ENCODE data around the gene KCNC1. TPM values are rescaled to one million over a fixed set of nuclear protein-coding genes. Genes with fewer than 3 reads are reported as not detected.

KCNC1 gene
- polyA plus RNA-seq, 2 of the 4 experiments (the other 2 are of a cell fraction): 0.08 TPM; not detected in 1

DNA sequence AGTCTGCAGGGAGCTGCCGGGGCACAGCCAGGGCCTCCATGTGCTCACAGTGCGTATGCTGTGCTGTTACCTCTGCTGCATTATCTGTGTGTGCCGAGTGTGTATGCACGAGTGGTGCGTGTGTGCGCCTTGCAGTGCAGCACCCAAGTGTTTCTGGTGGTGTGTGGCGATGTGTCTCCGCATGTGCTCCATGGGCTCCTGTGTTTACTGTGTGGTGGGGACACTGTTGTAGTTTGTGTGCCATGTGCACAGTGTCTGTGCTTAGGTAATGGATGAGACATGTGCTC lies 31.4 kb downstream of the KCNC1 start:
- FAIRE-seq: no peak
- CTCF ChIA-PET: interaction anchor here (1.0 to 2.0 kb wide), 2 partner anchors 34 to 213 kb away, joined by 5 to 10 read pairs; no protein-coding TSS in a partner anchor
- H3K27ac ChIP-seq: no peak overlapping the region

DNA sequence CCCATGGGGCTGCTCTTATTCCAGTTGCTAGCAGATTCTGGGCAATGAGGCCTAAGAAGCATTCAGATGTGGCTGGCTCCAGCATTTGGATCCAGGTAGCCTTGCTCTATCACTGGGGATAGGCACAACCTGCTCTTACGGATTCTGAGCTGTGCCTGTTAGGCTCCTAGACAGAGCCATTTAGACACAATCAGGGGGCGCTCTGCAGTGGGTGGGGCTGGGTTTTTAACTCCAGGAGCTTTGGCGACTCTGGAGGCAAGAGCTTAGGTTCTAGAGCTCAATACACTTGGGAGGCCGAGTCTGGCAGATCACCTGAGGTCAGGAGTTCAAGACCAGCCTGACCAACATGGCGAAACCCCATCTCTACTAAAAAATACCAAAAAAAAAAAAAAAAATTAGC lies 32.0 kb downstream of the KCNC1 start:
- 0 out of 3 replicates have a peak, but pooled peaks cover 4% of the 10 kb centered on the region for H3K4me1 ChIP-seq
- no peak overlapping the region for H3K4me2 ChIP-seq
- WGBS (ENCODE audit: missing lambda C conversion rate): 36% methylated on average over 5 of the region's 5 CpGs
- ChIA-PET POLR2A (no interaction called here), CTCF (interaction anchor here (1.0 to 1.1 kb wide), 2 partner anchors 36 to 212 kb away, joined by 3 to 6 read pairs; no protein-coding TSS in a partner anchor)
- FAIRE-seq (no peak), ATAC-seq (peak in 1 of 2 experiments; percentile 43; a peak in 3 of 6 replicates), DNase-seq (ENCODE audit: low read depth in 1 of 2, low spot score in 1 of 2) (peak in 1 of 2 experiments; percentile 20)
- TF ChIP-seq, protein P1, sequence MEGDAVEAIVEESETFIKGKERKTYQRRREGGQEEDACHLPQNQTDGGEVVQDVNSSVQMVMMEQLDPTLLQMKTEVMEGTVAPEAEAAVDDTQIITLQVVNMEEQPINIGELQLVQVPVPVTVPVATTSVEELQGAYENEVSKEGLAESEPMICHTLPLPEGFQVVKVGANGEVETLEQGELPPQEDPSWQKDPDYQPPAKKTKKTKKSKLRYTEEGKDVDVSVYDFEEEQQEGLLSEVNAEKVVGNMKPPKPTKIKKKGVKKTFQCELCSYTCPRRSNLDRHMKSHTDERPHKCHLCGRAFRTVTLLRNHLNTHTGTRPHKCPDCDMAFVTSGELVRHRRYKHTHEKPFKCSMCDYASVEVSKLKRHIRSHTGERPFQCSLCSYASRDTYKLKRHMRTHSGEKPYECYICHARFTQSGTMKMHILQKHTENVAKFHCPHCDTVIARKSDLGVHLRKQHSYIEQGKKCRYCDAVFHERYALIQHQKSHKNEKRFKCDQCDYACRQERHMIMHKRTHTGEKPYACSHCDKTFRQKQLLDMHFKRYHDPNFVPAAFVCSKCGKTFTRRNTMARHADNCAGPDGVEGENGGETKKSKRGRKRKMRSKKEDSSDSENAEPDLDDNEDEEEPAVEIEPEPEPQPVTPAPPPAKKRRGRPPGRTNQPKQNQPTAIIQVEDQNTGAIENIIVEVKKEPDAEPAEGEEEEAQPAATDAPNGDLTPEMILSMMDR (IDR thresholded peaks at IDR 0.05): no peak
- no peak for TF ChIP-seq FOXS1 (CRISPR knock-in tag; IDR thresholded peaks at IDR 0.05)
- TF ChIP-seq CBX2 (IDR thresholded peaks at IDR 0.05; ENCODE audit: borderline replicate concordance, low read depth): no peak
- TF ChIP-seq NPAS2 (CRISPR knock-in tag; IDR thresholded peaks at IDR 0.05; ENCODE audit: borderline replicate concordance): no peak
- TF ChIP-seq ESRRA (IDR thresholded peaks at IDR 0.05; ENCODE audit: borderline replicate concordance, low read length): no peak
- no peak overlapping the region for H3K27ac ChIP-seq
- H3K9me3 ChIP-seq: no peaks in the 10 kb centered on the region
- no peak overlapping the region for H3K4me3 ChIP-seq

More for the DNA sequence above, 31.4 kb downstream of the KCNC1 start:
- POLR2A ChIA-PET: no interaction called here
- TF ChIP-seq FOXS1 (CRISPR knock-in tag; IDR thresholded peaks at IDR 0.05): no peak
- no peak for TF ChIP-seq HES2 (IDR thresholded peaks at IDR 0.05)
- TF ChIP-seq GATA3 (IDR thresholded peaks at IDR 0.05; ENCODE audit: borderline replicate concordance): no peak
- no peak for TF ChIP-seq EP300 (IDR thresholded peaks at IDR 0.05)
- TF ChIP-seq, protein P1 (IDR thresholded peaks at IDR 0.05): no peak
- TF ChIP-seq RARB (CRISPR knock-in tag; IDR thresholded peaks at IDR 0.05): no peak
- no peak for TF ChIP-seq MAX (IDR thresholded peaks at IDR 0.05)
- no peak for TF ChIP-seq RAD21 (conservative IDR thresholded peaks at IDR 0.05 in 1 of 2, IDR thresholded peaks at IDR 0.05 in 1 of 2)
- no peak for TF ChIP-seq FOSL2 (IDR thresholded peaks at IDR 0.05)
- no peak for TF ChIP-seq FOSL2 (CRISPR knock-in tag; IDR thresholded peaks at IDR 0.05)
- no peak for TF ChIP-seq ZC3H11A (IDR thresholded peaks at IDR 0.05)
- no peak for TF ChIP-seq ZNF302 (CRISPR knock-in tag; IDR thresholded peaks at IDR 0.05)
- TF ChIP-seq REST (IDR thresholded peaks at IDR 0.05): no peak
- no peaks in the 10 kb centered on the region for H3K9me3 ChIP-seq
- H3K4me2 ChIP-seq: no peak overlapping the region
- 0 out of 3 replicates have a peak, but pooled peaks cover 4% of the 10 kb centered on the region for H3K4me1 ChIP-seq
- 84% methylated on average over 8 of the region's 8 CpGs for WGBS (ENCODE audit: missing lambda C conversion rate)
- H3K4me3 ChIP-seq: no peak overlapping the region
- DNase-seq (ENCODE audit: low read depth in 1 of 2, low spot score in 1 of 2) (no peak), ATAC-seq (peak in 1 of 2 experiments; percentile 17; a peak in 2 of 6 replicates)

Measured in A549 (cell line).